Measurements from ENCODE around the gene NR2F2. TPM values are rescaled to one million over a fixed set of nuclear protein-coding genes. Genes with fewer than 3 reads are reported as not detected.
A peak's percentile ranks its signal among the peaks of the same experiment; 100 is the strongest.

NR2F2 gene
- total RNA-seq, 1 experiment from 2014 or later = 53.7 TPM

DNA sequence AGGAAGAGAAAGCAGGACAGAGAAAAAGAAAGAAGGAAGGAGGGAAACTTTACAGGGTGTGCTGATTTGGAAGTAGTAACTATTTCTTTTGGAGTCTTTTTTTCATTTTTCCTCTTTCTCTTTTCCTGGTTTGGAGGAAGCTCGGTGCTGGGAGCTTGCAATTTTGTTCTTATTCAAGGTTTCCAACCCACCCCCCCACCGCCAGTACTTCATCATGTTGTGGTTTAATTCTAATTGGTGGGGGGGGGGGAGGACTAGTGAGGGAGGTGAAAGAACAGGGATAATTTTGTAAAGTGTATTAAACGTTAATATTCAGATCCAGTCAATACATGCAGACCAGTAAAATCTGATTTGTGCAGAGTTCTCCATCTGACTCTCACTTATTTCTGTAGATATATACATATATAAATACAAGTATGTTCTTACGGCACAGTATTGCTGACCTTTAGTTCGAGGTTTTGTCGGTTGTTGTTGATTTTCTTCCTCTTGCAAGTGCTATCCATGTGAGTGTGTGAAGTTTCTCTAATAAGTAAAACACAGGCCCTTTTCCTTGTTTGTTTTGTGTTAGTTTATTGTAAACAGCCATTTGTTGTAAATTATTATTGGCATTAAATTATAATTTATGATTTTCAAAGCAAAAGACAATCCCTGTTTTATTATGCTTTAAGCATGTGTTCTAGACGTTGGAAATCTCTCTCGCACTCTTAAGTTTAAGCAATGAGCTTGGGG is 9.3 kb downstream of the NR2F2 start:
- TF ChIP-seq POLR2AphosphoS5 (IDR thresholded peaks at IDR 0.05; ENCODE audit: low read depth, low read length) = no peak
- no peak for TF ChIP-seq SIN3A (IDR thresholded peaks at IDR 0.05; ENCODE audit: borderline replicate concordance, insufficient read depth, low read depth, low read length)
- TF ChIP-seq TCF7L2 (IDR thresholded peaks at IDR 0.05; ENCODE audit: low read depth, low read length) = no peak
- Histone ChIP-seq H3K9me3 (ENCODE audit: control insufficient read depth, insufficient read depth, low read depth, low read length) (no peaks in the 10 kb centered on the region), H3K27ac (ENCODE audit: low read length) (peak overlapping the region; percentile 98), H3K36me3 (ENCODE audit: control insufficient read depth, insufficient read depth, low read length) (peaks cover 17% of the 10 kb centered on the region), H3K4me1 (ENCODE audit: control insufficient read depth, insufficient read depth, low read length) (peaks cover 66% of the 10 kb centered on the region), H3K27me3 (ENCODE audit: control insufficient read depth, insufficient read depth, low read length) (no peaks in the 10 kb centered on the region), H3K4me3 (ENCODE audit: low read depth in 2 of 2, low read length in 2 of 2) (peak overlapping the region; percentile 57 to 74)
- no TSS peak for BruUV-seq (replicated peaks)
- in situ Hi-C loops (cut with HindIII; ENCODE audit: low pct_unique_long_range_greater_than_20kb, low sequenced_read_pairs) = no loop called here
- ATAC-seq (no peak), DNase-seq (ENCODE audit: low read depth, low spot score) (no peak)
- POLR2A ChIA-PET = interaction anchor here (0.7 to 1.3 kb wide), 2 partner anchors 12 to 1311 kb away, joined by 5 read pairs; no protein-coding TSS in a partner anchor
- CTCF ChIA-PET = interaction anchor here (1.2 to 1.5 kb wide), 2 partner anchors 11 to 13 kb away, joined by 5 to 11 read pairs; no protein-coding TSS in a partner anchor
- intact Hi-C loops (cut with micrococcal nuclease; ENCODE audit: unreplicated experiment) = loop anchor here (10.0 kb wide), 1 partner anchor 1665 kb away; no protein-coding TSS in a partner anchor

GRCh38 chr15:96340348-96340597 is 9.8 kb downstream of the NR2F2 start:
- H3K9me3 ChIP-seq (ENCODE audit: control insufficient read depth, insufficient read depth, low read depth, low read length) = no peaks in the 10 kb centered on the region
- H3K27ac ChIP-seq (ENCODE audit: low read length) = peak overlapping the region; percentile 98
- no peaks in the 10 kb centered on the region for H3K27me3 ChIP-seq (ENCODE audit: control insufficient read depth, insufficient read depth, low read length)
- in situ Hi-C loops (cut with HindIII; ENCODE audit: low pct_unique_long_range_greater_than_20kb, low sequenced_read_pairs) = no loop called here
- TF ChIP-seq POLR2AphosphoS5 (IDR thresholded peaks at IDR 0.05; ENCODE audit: low read depth, low read length) = no peak
- no peak for TF ChIP-seq REST (IDR thresholded peaks at IDR 0.05; ENCODE audit: insufficient read depth in 1 of 2, low read depth in 2 of 2, low read length in 1 of 2)
- TF ChIP-seq SIN3A (IDR thresholded peaks at IDR 0.05; ENCODE audit: borderline replicate concordance, insufficient read depth, low read depth, low read length) = no peak
- TF ChIP-seq, protein P1, sequence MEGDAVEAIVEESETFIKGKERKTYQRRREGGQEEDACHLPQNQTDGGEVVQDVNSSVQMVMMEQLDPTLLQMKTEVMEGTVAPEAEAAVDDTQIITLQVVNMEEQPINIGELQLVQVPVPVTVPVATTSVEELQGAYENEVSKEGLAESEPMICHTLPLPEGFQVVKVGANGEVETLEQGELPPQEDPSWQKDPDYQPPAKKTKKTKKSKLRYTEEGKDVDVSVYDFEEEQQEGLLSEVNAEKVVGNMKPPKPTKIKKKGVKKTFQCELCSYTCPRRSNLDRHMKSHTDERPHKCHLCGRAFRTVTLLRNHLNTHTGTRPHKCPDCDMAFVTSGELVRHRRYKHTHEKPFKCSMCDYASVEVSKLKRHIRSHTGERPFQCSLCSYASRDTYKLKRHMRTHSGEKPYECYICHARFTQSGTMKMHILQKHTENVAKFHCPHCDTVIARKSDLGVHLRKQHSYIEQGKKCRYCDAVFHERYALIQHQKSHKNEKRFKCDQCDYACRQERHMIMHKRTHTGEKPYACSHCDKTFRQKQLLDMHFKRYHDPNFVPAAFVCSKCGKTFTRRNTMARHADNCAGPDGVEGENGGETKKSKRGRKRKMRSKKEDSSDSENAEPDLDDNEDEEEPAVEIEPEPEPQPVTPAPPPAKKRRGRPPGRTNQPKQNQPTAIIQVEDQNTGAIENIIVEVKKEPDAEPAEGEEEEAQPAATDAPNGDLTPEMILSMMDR (IDR thresholded peaks at IDR 0.05) = no peak
- TF ChIP-seq TCF7L2 (IDR thresholded peaks at IDR 0.05; ENCODE audit: low read depth, low read length) = no peak
- peaks cover 13% of the 10 kb centered on the region; the same call in 1 of the 2 replicates for H3K36me3 ChIP-seq (ENCODE audit: control insufficient read depth, insufficient read depth, low read length)
- DNase-seq (ENCODE audit: low read depth, low spot score) (no peak), ATAC-seq (no peak)
- CTCF ChIA-PET = interaction anchor here (0.6 to 1.5 kb wide), 3 partner anchors 11 to 678 kb away, joined by 3 to 11 read pairs (median 5); no protein-coding TSS in a partner anchor
- intact Hi-C loops (cut with micrococcal nuclease; ENCODE audit: unreplicated experiment) = no loop called here
- peak overlapping the region; percentile 57 to 74 for H3K4me3 ChIP-seq (ENCODE audit: low read depth in 2 of 2, low read length in 2 of 2)
- no TSS peak for BruUV-seq (replicated peaks)
- POLR2A ChIA-PET = interaction anchor here (1.3 kb wide), 1 partner anchor 12 kb away, joined by 5 read pairs; no protein-coding TSS in a partner anchor
- peaks cover 66% of the 10 kb centered on the region for H3K4me1 ChIP-seq (ENCODE audit: control insufficient read depth, insufficient read depth, low read length)

Measured in Panc1 (cell line).